Tibial nerve (tissue), 4 donors: ENCODE data around the gene NR2F1-AS1.

Experiments used
- EP300 ChIP-seq, 2 donors: sonication (generic); formaldehyde crosslinking; IDR thresholded peaks; one replicate each; pipeline ENCODE4 v1.6.1; 2017; ENCODE audit warnings: antibody characterized with exemption in 2 of 2, mild to moderate bottlenecking in 1 of 2
- POLR2A ChIP-seq, 2 donors: fragments of 450-650 bp; IDR thresholded peaks; one replicate each; pipeline ENCODE4 v1.6.1; 2017; ENCODE audit warnings: antibody characterized with exemption in 2 of 2, mild to moderate bottlenecking in 2 of 2, moderate library complexity in 2 of 2
- TF ChIP-seq, protein P1 (sequence below), 5 experiments: fragments of 200-600 bp in 3 of 5; fragments of 450-650 bp in 2 of 5; sonication (generic) in 3 of 5; IDR thresholded peaks; one replicate each; pipeline ENCODE4 v1.5.1; 2016 to 2019; ENCODE audit warnings: antibody characterized with exemption in 5 of 5, mild to moderate bottlenecking in 3 of 5, moderate library complexity in 2 of 5

DNA sequence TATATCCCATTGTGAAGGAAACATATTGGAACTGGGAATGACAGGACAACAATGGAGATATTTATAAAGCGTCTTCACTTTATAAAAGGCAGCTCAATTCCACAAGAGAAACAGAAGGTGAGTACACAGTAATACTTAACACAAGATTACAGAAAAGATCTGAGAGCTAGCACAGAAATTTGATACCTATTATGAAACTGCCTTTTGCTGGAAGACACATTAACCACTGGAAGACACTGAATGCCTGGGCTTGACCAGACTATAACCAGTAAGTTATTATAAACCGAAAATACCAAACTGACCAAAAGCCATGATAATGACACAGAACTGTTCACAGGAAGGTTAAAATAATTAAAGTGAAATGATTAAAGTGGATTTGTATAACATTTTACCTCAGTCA lies 195.4 kb downstream of the NR2F1-AS1 start:
- TF ChIP-seq, protein P1, sequence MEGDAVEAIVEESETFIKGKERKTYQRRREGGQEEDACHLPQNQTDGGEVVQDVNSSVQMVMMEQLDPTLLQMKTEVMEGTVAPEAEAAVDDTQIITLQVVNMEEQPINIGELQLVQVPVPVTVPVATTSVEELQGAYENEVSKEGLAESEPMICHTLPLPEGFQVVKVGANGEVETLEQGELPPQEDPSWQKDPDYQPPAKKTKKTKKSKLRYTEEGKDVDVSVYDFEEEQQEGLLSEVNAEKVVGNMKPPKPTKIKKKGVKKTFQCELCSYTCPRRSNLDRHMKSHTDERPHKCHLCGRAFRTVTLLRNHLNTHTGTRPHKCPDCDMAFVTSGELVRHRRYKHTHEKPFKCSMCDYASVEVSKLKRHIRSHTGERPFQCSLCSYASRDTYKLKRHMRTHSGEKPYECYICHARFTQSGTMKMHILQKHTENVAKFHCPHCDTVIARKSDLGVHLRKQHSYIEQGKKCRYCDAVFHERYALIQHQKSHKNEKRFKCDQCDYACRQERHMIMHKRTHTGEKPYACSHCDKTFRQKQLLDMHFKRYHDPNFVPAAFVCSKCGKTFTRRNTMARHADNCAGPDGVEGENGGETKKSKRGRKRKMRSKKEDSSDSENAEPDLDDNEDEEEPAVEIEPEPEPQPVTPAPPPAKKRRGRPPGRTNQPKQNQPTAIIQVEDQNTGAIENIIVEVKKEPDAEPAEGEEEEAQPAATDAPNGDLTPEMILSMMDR (IDR thresholded peaks at IDR 0.05): no peak
- TF ChIP-seq POLR2A (IDR thresholded peaks at IDR 0.05) (no peak), EP300 (IDR thresholded peaks at IDR 0.05) (no peak)
